GM19467 (cell line): Measurements from ENCODE around the gene ENKUR.
A peak's percentile ranks its signal among the peaks of the same experiment; 100 is the strongest.
"Not testable (repeated sequence)": the region's sequence is repeated elsewhere in the genome, so short reads cannot be mapped to it uniquely, and the experiment has no call there.

Source experiments
- ATAC-seq: cut with Tn5 transposase; IDR thresholded peaks from one replicate; pipeline ENCODE4 v1.9.1; 2021; ENCODE audit warnings: mild to moderate bottlenecking, moderate library complexity; ENCODE audit not compliant: unreplicated experiment

Gene ENKUR

GRCh38 chr10:24979685-24980084 lies 36.3 kb downstream of the ENKUR start:
- no peak for ATAC-seq

DNA sequence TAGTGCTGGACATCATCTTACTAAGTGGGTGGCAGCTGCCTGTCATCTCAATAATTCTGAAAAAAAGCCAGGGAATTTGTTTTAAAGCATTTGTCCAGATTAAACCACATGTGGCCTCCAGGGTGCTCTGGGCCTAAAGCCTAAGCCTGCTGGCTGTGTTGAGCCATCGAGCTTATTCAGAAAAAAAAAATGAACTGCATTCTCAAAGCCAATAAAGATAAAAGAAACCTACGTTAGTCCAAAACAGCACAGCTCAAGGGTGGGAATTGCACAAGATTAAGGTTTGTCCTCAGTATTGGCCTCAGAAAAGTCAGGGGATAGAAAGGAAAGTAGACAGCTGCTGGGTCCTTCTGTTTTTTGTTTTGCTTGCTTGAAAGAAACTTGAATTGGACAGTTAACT lies 41.0 kb downstream of the ENKUR start:
- ATAC-seq: no peak

DNA sequence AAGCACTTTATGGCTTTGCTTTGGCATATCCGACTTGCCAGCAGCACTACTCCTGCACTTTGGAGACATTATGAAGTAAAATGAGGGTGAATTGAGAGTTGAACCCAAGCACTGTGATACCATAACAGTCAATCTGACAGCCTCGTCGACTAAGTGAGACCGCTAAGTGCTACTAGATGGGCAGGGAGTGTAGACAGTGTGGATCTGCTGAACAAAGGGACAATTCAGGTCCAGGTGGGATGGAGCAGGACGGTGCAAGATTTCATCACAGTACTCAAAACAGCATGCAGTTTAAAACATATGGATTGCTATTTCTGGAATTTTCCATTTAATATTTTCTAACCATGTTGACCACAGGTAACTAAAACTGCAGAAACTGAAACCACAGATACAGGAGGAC lies 42.8 kb downstream of the ENKUR start:
- ATAC-seq: no peak

DNA sequence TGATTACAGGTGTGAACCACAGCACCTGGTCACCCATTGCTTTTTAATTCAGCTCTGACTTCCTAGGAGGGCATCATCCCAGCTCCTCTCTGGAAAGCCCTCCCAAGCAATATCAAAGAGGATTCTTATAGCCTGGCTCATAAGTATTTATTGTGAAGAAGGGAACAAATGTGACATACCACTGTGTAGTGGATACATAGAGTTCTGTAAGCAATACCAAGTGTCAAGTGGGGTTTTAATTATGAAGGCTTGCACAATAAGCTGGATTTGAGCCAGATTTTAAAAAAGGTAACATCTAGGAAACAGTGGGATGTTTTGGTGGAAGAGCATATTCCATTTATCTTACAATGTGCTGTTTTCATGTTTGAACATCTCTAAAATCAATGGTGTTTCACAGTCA lies 44.6 kb downstream of the ENKUR start:
- no peak for ATAC-seq

DNA sequence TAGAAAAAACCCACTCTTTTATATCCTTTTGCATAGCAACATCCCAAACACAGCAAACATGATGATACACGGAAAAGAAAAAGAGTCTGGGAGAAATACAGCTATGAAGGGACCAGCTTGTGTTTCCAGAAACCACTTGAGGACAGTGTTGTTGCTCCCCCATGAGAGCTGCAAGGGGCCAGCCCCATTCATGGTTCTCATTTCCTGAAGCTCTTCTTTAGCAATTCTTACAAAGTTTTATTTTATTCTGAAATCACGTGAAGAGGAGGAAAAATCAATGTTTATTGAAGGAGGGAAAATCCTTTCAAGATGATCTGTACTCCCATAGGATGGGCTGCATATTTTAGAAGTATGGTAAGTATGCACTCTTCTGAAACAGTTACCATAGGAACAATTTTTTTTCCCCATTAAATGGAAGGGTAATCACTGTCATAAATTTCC lies 46.1 kb downstream of the ENKUR start:
- no peak for ATAC-seq

DNA sequence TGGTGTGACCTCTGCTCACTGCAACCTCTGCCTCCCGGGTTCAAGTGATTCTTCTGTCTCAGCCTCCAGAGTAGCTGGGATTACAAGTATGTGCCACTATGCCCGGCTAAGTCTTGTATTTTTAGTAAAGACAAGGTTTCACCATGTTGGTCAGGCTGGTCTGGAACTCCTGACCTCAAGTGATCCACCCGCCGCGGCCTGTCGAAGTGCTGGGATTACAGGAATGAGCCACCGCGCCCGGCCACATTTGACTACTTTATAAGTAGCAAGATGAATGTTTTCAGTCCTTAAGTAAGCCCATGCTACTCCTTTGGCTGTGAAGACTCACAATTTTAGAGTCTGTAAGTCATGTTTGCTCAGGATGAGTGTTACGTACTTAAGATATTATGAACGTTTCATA lies 47.0 kb downstream of the ENKUR start:
- not testable (repeated sequence) for ATAC-seq

DNA sequence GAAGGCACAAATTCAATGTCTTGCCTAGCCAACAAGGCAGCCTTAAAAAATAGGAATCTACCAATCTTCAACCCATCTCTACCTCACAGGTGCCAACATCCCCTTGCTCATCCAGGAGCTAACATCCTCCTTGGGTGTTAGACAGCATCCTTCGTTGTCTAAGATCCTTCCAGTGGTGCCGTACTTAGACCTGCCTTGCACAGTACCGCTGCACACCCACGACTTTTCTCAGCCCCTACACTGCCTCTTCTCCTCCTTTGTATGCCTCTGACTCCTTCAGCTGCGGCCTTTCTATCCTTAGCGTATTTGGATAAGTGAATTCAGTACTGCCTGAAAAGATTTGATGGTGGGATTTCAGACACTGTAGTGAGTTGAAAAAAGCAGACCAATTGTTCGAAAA lies 47.6 kb downstream of the ENKUR start:
- no peak for ATAC-seq

GRCh38 chr10:24966962-24967481 lies 48.9 kb downstream of the ENKUR start:
- no peak for ATAC-seq

DNA sequence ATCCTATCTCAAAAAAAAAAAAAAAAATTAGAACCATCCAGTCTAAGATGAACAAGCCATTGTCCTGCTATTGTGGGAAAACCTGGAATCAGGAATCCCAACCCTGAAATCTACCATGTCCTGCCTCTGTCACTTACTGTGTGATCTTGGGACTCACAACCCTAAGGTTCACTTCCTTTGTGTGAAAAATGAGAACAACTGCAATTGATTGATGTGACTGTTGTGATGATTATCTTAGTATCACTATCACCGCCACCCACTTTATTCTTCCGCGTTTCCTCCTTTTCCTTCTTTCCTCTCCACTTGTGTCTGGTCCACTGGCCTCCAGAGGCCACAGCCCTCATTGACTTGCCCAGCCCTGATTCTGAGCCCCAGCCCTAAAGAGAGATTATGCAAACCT lies 50.9 kb downstream of the ENKUR start:
- ATAC-seq: no peak

DNA sequence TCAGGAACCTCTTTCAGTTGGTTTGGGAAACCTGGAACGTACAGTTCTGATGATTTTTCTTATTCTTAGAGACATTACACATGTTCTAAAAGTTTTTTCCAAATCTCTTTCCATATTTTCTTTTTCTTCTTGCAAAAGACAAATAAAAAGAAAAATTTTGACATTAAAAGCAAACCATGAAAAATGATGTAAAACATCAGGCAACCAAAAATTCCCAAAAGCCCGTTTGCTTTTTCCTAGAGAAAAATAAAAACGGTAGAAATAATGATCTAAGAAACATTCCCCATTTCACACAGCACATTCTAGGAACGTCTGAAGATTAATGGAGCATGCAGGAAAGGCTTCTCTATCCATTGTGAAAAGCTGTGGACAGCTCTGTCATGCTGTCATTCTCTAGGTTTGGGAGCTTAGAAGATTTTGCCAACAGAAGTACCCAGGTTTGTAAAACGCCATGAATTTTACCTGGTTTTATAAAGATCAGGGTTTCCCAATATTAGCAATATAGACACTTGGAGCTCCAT lies 52.4 kb downstream of the ENKUR start:
- ATAC-seq: no peak

GRCh38 chr10:24962995-24963394 lies 53.0 kb downstream of the ENKUR start:
- no peak for ATAC-seq

DNA sequence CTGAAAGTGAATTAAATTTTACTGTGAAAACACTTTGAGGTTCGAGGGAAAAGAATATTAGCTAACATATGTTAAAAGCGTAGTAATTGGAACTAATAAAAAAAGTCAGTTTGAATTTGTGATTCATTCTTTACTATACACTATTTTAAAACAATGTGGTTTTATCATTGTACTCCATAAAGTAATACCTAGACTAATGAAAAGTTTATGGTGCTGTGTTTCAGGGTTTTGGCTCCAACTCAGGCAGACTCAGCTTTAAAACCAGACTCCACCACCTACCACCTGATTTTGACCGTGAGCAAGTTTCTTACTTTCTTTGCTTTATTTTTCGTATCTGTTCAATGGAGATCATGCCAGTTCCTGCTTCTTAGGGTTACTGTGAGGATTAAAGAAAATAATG lies 54.4 kb downstream of the ENKUR start:
- no peak for ATAC-seq

DNA sequence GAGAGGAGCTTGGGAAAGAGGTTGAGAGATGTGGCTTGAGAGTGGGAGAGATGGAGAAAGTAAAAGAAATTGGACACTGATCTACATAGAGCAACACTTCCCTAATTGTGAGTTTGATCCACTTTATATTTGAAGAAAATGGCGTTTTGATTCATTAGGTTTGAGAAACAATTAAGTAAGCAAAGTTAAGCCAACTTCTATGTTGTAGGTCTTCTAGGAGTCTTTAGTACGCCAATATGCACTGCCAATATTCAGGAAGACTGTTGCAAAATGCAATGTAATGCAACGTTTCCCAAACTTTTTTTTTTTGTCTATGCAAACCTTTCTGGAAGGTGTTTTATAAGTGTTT lies 56.6 kb downstream of the ENKUR start:
- no peak for ATAC-seq

GRCh38 chr10:24958721-24959381 lies 57.1 kb downstream of the ENKUR start:
- no peak for ATAC-seq

GRCh38 chr10:24958091-24958720 lies 57.8 kb downstream of the ENKUR start:
- ATAC-seq: no peak

- not testable (repeated sequence) for ATAC-seq
These were observed 58.3 kb downstream of the ENKUR start for GRCh38 chr10:24957624-24958051.

GRCh38 chr10:24953675-24954074 lies 62.3 kb downstream of the ENKUR start:
- ATAC-seq: no peak

GRCh38 chr10:24952707-24953645 lies 63.0 kb downstream of the ENKUR start:
- ATAC-seq: peak; percentile 59

- ATAC-seq: peak; percentile 23
These were observed 63.7 kb downstream of the ENKUR start, which contains the start of gene PRTFDC1 for GRCh38 chr10:24952143-24952706. Gene PRTFDC1 (minus strand): TSS chr10:24952606. CDS start chr10:24952575, 31 bp downstream.

- ATAC-seq: no peak
These were observed 64.5 kb downstream of the ENKUR start for GRCh38 chr10:24951201-24952142.
